HG03280 (cell line): Measurements from ENCODE around the gene CLNS1A.
"Not testable (repeated sequence)": the region's sequence is repeated elsewhere in the genome, so short reads cannot be mapped to it uniquely, and the experiment has no call there.

Source experiments
- ATAC-seq: cut with Tn5 transposase; IDR thresholded peaks from one replicate; pipeline ENCODE4 v1.9.1; 2021; ENCODE audit warnings: mild to moderate bottlenecking, moderate library complexity; ENCODE audit not compliant: unreplicated experiment

The CLNS1A gene

GRCh38 chr11:77619576-77620198 is 17.9 kb downstream of the CLNS1A start:
- ATAC-seq: no peak

- no peak for ATAC-seq
Measured at GRCh38 chr11:77617892-77618291, 19.7 kb downstream of the CLNS1A start.

DNA sequence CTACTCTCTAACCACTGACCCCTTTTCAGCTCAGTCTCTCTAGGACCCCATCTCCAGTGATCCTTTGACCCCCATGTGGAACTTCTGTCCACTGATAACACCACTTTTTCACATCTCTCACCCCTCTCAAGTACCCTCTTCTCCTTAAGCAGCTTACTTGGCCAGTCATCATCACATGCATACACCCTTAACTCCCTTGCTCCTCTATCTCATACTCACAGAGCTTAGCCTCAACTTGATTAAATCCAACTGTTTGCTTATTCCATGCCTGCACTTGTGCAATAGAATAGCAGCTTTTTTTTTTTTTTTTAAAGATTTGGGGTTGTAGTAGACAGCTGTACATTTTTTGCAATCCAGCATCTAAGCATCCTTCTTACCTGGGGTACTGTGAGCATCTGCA is 25.7 kb downstream of the CLNS1A start:
- no peak for ATAC-seq

- ATAC-seq: no peak
Measured at GRCh38 chr11:77609234-77609633, 28.4 kb downstream of the CLNS1A start.

- no peak for ATAC-seq
Measured at GRCh38 chr11:77604281-77604680, 33.3 kb downstream of the CLNS1A start.

DNA sequence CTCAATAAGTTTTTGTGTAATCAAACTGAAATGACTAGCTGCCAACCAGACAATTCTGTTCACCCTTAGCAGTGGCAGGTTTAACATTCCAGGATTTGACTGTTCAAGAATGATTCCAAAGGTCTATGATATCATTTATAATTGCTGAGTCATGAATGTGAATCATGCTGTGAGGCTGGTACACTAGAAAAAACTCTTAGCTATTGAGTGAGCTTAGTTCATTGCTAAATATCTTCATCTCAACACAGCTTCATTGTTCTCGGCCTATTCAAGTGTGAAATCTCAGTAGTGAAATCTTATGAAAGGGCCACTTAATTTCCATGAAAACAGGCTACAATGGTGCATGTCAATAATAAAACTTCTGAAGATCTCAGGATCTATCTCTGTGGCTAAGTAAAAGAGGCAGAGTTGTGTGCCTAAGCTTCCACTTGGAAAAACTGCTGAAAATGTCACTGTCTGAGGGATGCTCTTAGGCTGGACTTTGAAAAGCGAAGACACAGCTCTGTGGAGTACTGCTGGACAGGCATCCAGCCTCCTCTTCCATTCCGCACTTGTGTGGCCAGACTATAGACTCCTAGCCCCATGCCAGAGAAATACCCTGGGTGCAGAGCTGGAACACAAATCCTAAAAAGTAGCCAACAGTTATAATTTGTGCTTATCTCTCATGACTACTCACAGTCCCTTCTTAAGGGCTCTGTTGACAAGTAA is 35.1 kb downstream of the CLNS1A start:
- ATAC-seq: no peak

DNA sequence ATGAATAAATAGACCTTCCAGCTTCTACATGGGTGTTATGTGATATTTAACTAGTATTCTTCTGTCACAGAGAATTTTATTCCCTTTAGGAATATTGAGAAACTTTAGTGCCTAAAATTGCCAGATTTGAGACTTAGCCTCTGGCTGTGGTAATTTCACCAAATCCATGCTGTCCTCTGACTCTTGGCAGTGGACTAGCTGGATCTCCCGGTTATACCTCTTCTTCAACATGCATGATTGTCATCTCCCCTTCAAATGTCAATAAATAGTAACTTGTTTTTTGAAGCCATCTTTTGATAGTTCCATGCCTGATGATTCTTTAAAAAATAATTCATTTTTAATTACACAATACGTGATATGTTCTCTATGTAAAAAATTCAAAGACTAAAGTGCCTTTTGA is 39.4 kb downstream of the CLNS1A start:
- ATAC-seq: no peak

DNA sequence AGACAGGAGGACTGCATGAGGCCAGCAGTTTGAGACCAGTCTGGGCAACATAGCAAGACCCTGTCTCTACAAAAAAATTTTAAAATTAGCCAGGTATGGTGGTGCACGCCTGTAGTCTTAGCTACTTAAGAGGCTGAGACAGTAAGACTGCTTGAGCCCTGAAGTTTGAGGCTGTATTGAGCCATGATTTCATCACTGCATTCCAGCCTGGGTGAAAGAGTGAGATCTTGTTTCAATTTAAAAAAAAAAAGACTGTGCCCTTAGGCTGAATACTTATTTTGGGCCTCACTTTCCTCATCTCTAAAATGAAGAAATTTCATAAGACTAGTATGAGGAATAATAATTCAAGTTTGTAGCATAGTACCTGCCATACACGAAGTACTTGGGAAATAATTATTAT is 41.0 kb downstream of the CLNS1A start:
- ATAC-seq: no peak

DNA sequence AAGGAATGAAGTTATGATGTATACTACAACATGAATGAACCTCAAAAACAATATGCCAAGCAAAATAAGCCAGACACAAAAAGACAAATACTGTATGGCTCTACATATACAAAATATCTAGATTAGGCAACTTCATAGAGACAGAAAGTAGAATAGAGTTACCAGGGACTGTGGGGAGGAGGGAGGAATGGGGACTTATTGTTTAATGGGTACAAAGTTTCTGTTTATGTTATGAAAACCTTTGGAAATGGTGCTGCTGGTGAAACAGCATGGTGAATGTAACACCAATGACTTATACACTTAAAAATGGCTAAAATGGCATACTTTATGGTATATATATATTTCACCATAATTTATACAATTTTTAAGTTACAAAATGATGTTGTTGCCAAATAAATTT is 43.7 kb downstream of the CLNS1A start:
- no peak for ATAC-seq

- no peak for ATAC-seq
Measured at GRCh38 chr11:77592727-77593126, 44.9 kb downstream of the CLNS1A start.

- ATAC-seq: peak; percentile 13
Measured at GRCh38 chr11:77590194-77590782, 47.3 kb downstream of the CLNS1A start.

GRCh38 chr11:77589521-77590193 is 47.9 kb downstream of the CLNS1A start, which contains the start of gene AQP11:
Gene AQP11 (plus strand): TSS chr11:77589953. CDS start chr11:77589993, 40 bp downstream.
- peak; percentile 81 for ATAC-seq

DNA sequence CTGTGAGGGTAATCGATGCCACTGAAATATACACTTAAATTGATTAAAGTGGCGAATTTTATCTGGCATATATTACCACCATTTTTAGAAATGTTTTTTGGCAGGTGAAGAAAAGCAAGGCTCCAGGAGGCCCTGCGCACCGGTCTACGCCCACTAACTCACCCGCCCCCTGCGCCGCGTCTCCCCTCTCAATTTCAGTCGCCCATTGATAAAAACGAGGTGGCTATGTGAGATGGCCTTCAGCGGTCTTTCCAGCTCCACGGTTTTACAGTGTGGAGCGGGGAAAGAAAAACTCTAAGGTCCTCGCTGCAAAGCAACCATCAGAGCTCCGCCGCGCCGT is 48.4 kb downstream of the CLNS1A start:
- ATAC-seq: peak; percentile 27

GRCh38 chr11:77580712-77581337 is 56.8 kb downstream of the CLNS1A start:
- ATAC-seq: no peak

GRCh38 chr11:77575428-77575827 is 62.2 kb downstream of the CLNS1A start:
- ATAC-seq: not testable (repeated sequence)

DNA sequence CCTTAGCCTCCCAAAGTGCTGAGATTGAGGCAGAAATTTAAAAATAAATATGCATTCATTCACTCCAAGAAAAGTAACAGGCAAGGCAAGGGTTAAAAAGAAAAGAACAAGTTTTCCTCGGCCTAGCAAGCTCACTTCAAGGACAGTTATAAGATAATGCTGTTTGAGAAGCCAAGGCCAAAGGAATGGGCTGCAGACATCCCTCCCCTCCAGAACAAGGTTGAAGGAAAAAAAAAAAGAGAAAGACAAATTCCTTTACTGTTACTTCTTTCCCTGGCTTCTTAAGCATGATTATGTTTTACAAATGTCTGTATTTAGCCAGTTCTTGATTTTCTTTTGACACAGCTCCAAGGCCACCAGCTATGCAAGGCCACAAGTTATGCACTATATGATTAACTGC is 66.7 kb downstream of the CLNS1A start:
- ATAC-seq: not testable (repeated sequence)

- no peak for ATAC-seq
Measured at GRCh38 chr11:77569676-77570070, 67.9 kb downstream of the CLNS1A start.

- ATAC-seq: no peak
Measured at GRCh38 chr11:77568916-77569675, 68.5 kb downstream of the CLNS1A start.

- no peak for ATAC-seq
Measured at GRCh38 chr11:77568306-77568705, 69.3 kb downstream of the CLNS1A start.
